ENCODE results near the gene LRRTM3.

LRRTM3 gene

GRCh38 chr10:66942407-66942806, 16.6 kb downstream of the LRRTM3 start:
- Histone ChIP-seq H3K4me1 (ENCODE audit: insufficient read depth, poor library complexity, severe bottlenecking) (no peaks in the 10 kb centered on the region), H3K4me3 (ENCODE audit: severe bottlenecking) (no peak overlapping the region), H3K9me3 (ENCODE audit: severe bottlenecking) (no peaks in the 10 kb centered on the region), H3K36me3 (ENCODE audit: low read depth) (no peaks in the 10 kb centered on the region), H3K27ac (ENCODE audit: poor library complexity, severe bottlenecking) (no peak overlapping the region), H3K27me3 (ENCODE audit: insufficient read depth, poor library complexity, severe bottlenecking) (peaks cover 16% of the 10 kb centered on the region)
- no peak for ATAC-seq (ENCODE audit: low read depth)
- TF ChIP-seq CTCF (IDR thresholded peaks at IDR 0.05; ENCODE audit: poor library complexity, severe bottlenecking): no peak
- no peak for DNase-seq (ENCODE audit: low spot score)

GRCh38 chr10:66943590-66943989, 17.8 kb downstream of the LRRTM3 start:
- Histone ChIP-seq H3K27me3 (ENCODE audit: insufficient read depth, poor library complexity, severe bottlenecking) (peaks cover 16% of the 10 kb centered on the region), H3K36me3 (ENCODE audit: low read depth) (no peaks in the 10 kb centered on the region), H3K4me1 (ENCODE audit: insufficient read depth, poor library complexity, severe bottlenecking) (no peaks in the 10 kb centered on the region), H3K9me3 (ENCODE audit: severe bottlenecking) (no peaks in the 10 kb centered on the region), H3K27ac (ENCODE audit: poor library complexity, severe bottlenecking) (no peak overlapping the region), H3K4me3 (ENCODE audit: severe bottlenecking) (no peak overlapping the region)
- ATAC-seq (ENCODE audit: low read depth) (no peak), DNase-seq (ENCODE audit: low spot score) (no peak)
- no peak for TF ChIP-seq CTCF (IDR thresholded peaks at IDR 0.05; ENCODE audit: poor library complexity, severe bottlenecking)

DNA sequence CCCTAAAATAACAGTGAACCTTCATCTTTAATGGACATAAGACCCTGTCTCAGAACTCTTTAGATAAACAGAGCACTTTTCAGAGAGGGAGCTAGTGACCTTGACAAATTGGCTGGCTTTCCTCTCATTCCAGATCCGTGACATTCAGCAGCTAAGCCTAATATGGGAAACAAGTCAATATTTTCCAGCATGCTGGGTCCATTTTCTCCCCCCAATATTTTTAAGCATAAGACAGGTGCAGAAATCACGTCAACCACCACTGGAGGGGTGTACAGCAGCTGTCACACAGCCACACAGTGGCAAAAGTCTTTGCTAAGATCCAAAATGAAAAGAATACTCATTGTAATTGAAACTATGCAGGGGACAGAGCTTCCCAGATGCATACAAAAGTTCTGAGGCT, 26.1 kb downstream of the LRRTM3 start:
- Histone ChIP-seq H3K36me3 (ENCODE audit: low read depth) (no peaks in the 10 kb centered on the region), H3K27ac (ENCODE audit: poor library complexity, severe bottlenecking) (no peak overlapping the region), H3K4me1 (ENCODE audit: insufficient read depth, poor library complexity, severe bottlenecking) (no peaks in the 10 kb centered on the region), H3K4me3 (ENCODE audit: severe bottlenecking) (no peak overlapping the region), H3K9me3 (ENCODE audit: severe bottlenecking) (no peaks in the 10 kb centered on the region), H3K27me3 (ENCODE audit: insufficient read depth, poor library complexity, severe bottlenecking) (no peaks in the 10 kb centered on the region)
- no peak for TF ChIP-seq CTCF (IDR thresholded peaks at IDR 0.05; ENCODE audit: poor library complexity, severe bottlenecking)
- ATAC-seq (ENCODE audit: low read depth) (no peak), DNase-seq (ENCODE audit: low spot score) (no peak)

DNA sequence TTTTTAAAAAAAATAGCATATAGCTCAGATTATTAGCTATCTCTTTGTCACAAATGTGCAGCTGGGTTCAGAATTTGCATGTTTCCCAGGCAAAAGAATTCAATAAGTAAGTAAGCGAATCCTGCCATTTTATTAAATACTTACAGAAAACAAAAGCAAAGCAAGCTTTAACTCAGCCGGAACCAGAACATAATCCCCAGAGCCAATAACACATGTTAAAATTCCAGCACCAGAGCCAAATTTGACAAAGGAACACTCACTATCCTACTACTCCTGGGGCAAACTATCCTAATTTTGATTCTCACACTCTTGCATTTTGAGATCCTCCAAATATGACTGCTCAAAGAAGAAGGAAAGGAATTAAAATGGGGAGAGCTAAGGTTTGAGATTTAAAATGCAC, 32.6 kb downstream of the LRRTM3 start:
- H3K36me3 ChIP-seq (ENCODE audit: low read depth): no peaks in the 10 kb centered on the region
- DNase-seq (ENCODE audit: low spot score) (no peak), ATAC-seq (ENCODE audit: low read depth) (no peak)
- H3K4me3 ChIP-seq (ENCODE audit: severe bottlenecking): no peak overlapping the region
- TF ChIP-seq CTCF (IDR thresholded peaks at IDR 0.05; ENCODE audit: poor library complexity, severe bottlenecking): no peak
- H3K27me3 ChIP-seq (ENCODE audit: insufficient read depth, poor library complexity, severe bottlenecking): peaks cover 4% of the 10 kb centered on the region
- no peak overlapping the region for H3K27ac ChIP-seq (ENCODE audit: poor library complexity, severe bottlenecking)
- no peaks in the 10 kb centered on the region for H3K4me1 ChIP-seq (ENCODE audit: insufficient read depth, poor library complexity, severe bottlenecking)
- no peaks in the 10 kb centered on the region for H3K9me3 ChIP-seq (ENCODE audit: severe bottlenecking)

GRCh38 chr10:66964946-66965345, 39.1 kb downstream of the LRRTM3 start:
- Histone ChIP-seq H3K9me3 (ENCODE audit: severe bottlenecking) (no peaks in the 10 kb centered on the region), H3K36me3 (ENCODE audit: low read depth) (no peaks in the 10 kb centered on the region), H3K27ac (ENCODE audit: poor library complexity, severe bottlenecking) (no peak overlapping the region), H3K4me1 (ENCODE audit: insufficient read depth, poor library complexity, severe bottlenecking) (no peaks in the 10 kb centered on the region), H3K27me3 (ENCODE audit: insufficient read depth, poor library complexity, severe bottlenecking) (peaks cover 7% of the 10 kb centered on the region), H3K4me3 (ENCODE audit: severe bottlenecking) (no peak overlapping the region)
- ATAC-seq (ENCODE audit: low read depth) (no peak), DNase-seq (ENCODE audit: low spot score) (no peak)
- no peak for TF ChIP-seq CTCF (IDR thresholded peaks at IDR 0.05; ENCODE audit: poor library complexity, severe bottlenecking)
